Renal cortex interstitium (tissue), 11 donors: ENCODE data around the gene SIGMAR1. TPM values are rescaled to one million over a fixed set of nuclear protein-coding genes. Genes with fewer than 3 reads are reported as not detected.

Experiments
- DNase-seq, 11 donors: peaks; one replicate each; pipeline ENCODE4 v3.0.0-alpha.2; 2013; ENCODE audit warnings: low read depth in 9 of 11, low spot score in 4 of 11; ENCODE audit errors: extremely low read depth in 1 of 11
- polyA plus RNA-seq, 3 donors: library from polyadenylated mRNA; unstranded; fragments of 120-200 nt; gene quantifications; one replicate each; pipeline ENCODE4 v1.2.1, GENCODE V29; 2013; ENCODE audit not compliant: insufficient read length in 3 of 3

Gene SIGMAR1
- polyA plus RNA-seq, 3 donors, result 43.9 to 55.1 (median 46.9) TPM

DNA sequence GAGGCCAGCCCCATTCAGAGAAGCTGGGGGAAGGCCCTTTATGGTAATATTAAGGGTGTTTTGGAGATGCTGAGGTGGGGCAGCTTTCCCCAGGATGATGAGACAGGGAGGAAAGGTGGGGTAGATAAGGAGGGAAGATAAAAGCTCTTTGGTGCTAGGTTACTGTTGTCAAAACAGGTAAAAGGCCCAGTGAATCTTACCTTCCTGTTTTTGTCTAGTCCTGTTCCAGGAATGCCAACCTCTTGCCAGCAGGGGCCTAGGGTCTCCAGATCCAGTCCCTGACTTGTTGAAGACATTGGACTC, 25.7 kb upstream of the SIGMAR1 start:
- no peak for DNase-seq

DNA sequence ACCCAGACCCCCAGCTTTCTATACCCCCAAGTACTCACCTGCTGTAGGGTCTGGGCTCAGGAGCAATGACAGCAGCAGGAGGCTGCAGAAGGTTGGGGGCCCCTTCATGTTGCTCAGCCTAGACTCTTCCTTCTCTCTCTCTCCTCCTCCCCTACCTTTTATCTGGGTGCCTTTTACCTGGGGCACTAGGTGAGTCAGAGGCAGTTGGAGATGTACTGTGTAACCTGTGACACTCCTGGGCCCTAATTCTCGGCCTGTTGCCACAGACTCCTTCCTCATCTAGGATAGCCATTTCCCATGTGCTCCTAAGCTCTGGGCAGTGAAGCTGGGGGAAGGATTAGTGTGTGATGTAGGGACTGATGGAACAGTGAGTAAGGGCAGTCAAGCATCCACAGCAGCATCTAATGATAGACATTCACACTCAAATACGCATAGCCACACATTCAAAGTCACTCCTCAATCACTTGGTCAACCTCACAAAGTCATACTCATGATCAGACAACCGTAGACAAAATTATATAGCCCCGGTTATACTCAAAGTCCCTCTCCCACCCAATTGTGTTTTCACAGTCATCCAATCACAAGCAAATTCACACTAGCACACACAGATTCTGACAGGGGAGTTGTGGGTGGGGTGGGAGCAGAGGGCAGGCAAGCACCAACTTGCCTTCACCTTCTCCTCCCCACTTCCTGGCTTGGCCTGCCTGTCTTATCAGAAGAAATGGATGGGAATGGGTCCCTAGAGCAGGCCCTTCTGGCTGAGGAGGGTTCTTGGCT, 25.1 kb upstream of the SIGMAR1 start, which contains the start of gene CCL27:
Gene CCL27 (minus strand): TSS at position 132 of the 777 bp plus-strand sequence. CDS start 24 bp downstream, at position 108.
- DNase-seq, result no peak

DNA sequence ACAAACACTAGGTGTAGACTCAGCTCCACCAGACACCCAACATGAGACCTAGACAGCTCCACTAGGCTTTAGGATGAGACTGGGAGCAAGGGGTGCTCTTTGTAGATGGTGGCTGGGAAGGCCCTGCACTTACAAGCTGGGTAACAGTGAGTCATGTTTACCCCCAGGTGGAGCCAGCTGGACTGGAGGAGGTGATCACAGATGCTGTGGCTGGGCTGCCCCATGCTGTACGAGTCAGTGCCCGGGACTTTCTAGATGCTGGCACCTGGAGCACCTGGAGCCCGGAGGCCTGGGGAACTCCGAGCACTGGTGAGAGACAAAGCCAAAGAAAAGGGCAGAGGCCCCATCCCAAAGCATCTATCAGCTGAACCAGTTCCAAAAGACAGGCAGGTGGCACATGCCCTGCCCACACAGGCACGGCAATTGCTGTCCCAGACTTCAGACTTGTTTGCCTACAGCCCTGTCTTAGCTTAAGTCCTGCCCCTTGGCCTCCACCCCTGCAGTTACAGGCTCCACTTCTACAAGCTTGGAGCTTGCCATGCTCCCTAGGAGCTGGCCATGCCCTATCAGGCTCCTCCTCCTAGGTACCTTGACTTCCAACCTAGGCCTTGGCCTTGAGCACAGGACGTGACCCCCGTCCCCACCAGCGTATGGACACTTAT, 22.1 kb upstream of the SIGMAR1 start:
- no peak for DNase-seq

GRCh38 chr9:34658461-34658860, 20.9 kb upstream of the SIGMAR1 start:
- no peak for DNase-seq

- DNase-seq, result no peak
Observed at GRCh38 chr9:34656992-34657391, 19.4 kb upstream of the SIGMAR1 start.

- no peak for DNase-seq
Observed at GRCh38 chr9:34655394-34655793, 17.8 kb upstream of the SIGMAR1 start.

- no peak for DNase-seq
Observed at GRCh38 chr9:34654323-34655051, 16.9 kb upstream of the SIGMAR1 start.

DNA sequence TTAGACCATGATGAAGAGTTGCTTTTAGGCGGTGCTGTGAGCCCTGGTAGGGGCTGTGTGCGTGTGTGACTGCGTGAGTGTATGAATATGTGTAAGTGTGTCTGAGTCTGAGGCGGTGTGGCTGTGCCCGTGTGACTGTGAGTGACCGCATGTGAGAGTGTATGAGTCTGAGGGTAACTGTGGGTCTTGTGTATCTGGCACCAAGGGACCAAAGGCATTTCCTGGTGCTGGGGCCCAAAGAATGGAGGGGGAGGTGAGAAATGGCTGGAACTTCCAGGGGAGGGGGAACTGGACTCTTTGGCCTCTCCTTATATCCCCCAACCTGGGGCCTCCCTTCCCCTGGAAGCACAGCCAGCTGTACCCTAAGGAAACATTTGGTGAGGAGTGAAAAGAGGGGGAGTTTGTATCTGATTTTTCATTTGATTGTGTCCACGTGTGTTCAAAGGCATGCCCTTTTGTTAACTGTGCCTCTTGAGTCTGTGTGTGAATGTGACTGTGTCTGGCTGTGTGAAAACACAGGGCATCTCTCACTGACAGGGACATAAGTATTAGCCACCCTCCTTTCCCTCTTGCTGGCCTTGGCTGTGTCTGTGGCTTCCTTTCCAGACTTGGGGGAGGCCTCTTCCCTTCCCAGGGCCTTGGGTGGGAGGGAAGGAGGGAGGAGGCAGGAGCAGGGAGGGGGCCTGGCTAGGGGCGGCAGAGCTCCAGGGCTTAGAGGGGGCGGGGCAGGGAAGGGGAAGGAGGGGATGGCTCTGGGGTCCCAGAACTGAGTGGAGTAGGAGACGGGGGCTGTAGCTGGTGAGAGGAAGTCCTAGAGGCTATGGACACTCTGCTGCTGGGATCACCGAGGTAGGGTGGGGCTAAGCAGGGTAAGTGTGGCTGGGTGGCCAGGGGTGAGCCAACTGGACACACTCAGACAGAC, 15.8 kb upstream of the SIGMAR1 start:
- peak in 3 of 11 donors; percentile 52 to 68 (median 56) for DNase-seq

GRCh38 chr9:34652602-34653000, 15.0 kb upstream of the SIGMAR1 start:
- DNase-seq, result no peak

GRCh38 chr9:34651876-34652601, 14.5 kb upstream of the SIGMAR1 start, which contains the start of gene IL11RA:
Gene IL11RA (plus strand): TSS chr9:34652185. CDS start chr9:34655218, 3,033 bp downstream.
- DNase-seq, result peak in 7 of 11 donors; percentile 63 to 81 (median 70)

- no peak for DNase-seq
Observed at GRCh38 chr9:34651321-34651720, 13.7 kb upstream of the SIGMAR1 start.

DNA sequence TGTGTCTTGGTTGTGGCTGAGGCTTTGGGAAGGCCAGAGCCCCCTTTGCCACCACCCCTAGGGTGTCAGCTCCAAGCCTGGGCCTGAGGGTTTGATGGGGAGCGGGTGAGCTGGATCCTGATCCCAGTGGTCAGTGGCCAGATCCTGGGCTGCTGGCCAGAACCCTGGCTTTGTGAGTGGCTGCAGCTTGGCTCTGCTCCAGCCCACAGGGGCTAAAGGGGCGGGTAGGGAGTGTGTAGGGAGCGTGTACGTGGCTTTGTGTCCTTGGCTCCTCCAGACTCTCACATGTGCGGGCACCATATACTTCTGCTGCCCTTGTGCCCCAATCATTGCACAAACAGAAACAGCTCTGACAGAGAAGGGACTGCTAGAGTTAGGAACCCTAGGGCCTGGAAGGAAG, 13.2 kb upstream of the SIGMAR1 start:
- no peak for DNase-seq

- DNase-seq, result no peak
Observed at GRCh38 chr9:34648673-34649072, 11.1 kb upstream of the SIGMAR1 start.

DNA sequence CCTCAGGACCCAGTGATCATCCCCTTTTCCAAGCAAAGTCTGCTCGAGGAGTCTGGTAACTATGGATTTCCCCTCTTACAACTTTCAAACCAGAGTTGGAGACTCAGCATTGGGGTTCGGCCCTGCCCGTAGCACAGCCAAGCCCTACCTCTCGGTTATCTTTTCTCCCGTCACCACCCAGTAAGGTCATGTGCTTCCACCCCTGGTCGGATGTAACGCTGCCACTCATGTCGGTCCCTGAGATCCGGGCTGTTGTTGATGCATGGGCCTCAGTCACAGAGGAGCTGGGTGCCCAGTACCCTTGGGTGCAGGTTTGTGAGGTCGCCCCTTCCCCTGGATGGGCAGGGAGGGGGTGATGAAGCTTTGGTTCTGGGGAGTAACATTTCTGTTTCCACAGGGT, 10.1 kb upstream of the SIGMAR1 start:
- no peak for DNase-seq

DNA sequence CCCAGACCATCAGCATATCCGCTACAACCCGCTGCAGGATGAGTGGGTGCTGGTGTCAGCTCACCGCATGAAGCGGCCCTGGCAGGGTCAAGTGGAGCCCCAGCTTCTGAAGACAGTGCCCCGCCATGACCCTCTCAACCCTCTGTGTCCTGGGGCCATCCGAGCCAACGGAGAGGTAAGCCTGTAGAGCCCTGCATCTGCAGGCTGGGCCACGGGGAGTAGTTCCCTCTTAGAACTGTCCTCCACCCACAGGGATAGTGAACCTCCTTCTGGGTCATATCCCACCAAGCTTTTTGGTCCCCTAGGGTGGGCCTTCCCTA, 9.5 kb upstream of the SIGMAR1 start:
- DNase-seq, result no peak

DNA sequence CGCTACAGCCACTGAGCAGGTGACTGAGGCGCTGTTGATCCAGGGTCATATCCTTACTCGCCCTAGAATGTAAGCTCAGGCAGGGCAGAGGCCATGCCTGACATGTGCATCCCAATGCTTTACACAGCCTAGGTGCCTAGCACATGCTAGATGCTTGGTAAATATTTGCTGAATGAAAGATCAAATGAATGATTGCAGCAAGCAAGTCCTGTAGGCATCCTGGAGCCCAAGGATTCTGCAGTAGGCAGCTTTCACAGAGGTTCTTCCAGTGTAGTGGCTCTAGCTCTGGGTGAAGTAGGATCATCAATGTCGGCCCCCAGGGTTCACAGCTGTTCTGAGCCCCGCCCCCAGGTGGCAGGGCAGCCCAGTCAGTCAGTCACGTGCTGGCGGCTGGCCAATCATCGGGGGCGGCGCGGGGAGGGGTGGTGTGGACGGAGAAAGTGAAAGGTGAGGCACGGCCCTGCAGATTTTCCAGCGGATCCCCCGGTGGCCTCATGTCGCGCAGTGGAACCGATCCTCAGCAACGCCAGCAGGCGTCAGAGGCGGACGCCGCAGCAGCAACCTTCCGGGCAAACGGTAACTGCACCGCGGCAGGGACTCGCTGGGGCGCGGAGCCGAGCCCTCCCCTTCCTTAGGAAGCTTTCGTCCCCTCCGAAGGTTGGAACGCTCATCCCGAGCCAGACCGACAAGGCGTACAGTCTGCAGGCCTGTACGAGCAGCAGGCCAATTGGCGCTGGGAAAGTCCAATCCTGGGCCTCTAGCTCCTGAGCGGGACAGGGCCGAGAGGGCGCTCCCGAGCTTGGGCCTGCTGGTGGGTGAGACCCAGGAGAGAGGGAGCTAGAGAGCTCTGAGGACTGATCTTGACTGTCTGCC, 8.9 kb upstream of the SIGMAR1 start, which contains the start of gene GALT:
Gene GALT (plus strand): TSS at position 465 of the 873 bp plus-strand sequence. CDS start 30 bp downstream, at position 495.
- DNase-seq, result peak; percentile 71 to 92 (median 85)

DNA sequence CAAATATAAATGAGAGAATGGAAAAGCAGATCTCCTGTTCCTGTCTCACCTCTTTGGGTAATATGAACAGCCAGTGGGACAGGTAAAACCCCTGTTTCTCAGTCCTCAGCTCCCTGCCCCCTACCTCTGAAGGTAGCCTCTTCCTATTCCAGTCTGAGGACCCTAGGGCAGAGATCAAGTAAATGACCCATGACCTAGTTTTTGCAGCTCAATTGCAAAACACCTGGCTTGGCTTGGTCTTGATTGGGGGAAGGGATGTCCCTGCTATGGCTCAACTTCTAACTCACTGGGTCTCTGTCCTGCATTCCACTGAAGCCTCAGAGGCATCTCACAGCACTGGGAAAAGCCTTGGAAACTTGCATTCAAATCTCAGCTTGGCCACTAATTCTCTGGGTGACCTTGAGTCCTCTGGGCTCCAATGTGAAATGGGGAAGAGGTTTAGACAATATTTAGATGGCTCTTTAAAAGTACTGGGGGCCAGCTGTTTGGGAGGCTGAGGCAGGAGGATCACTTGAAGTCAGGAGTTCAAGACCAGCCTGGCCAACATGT, 7.3 kb upstream of the SIGMAR1 start:
- DNase-seq, result no peak
